ENCODE results near the gene COL23A1. TPM values are rescaled to one million over a fixed set of nuclear protein-coding genes. Genes with fewer than 3 reads are reported as not detected.
"Not testable (repeated sequence)": the region's sequence is repeated elsewhere in the genome, so short reads cannot be mapped to it uniquely, and the experiment has no call there.

The COL23A1 gene
- polyA plus RNA-seq, 1 donor = 6.2 TPM

GRCh38 chr5:178208540-178209227 lies 381.5 kb downstream of the COL23A1 start:
- DNase-seq = no peak

GRCh38 chr5:178207917-178208280 lies 382.3 kb downstream of the COL23A1 start:
- no peak for DNase-seq

DNA sequence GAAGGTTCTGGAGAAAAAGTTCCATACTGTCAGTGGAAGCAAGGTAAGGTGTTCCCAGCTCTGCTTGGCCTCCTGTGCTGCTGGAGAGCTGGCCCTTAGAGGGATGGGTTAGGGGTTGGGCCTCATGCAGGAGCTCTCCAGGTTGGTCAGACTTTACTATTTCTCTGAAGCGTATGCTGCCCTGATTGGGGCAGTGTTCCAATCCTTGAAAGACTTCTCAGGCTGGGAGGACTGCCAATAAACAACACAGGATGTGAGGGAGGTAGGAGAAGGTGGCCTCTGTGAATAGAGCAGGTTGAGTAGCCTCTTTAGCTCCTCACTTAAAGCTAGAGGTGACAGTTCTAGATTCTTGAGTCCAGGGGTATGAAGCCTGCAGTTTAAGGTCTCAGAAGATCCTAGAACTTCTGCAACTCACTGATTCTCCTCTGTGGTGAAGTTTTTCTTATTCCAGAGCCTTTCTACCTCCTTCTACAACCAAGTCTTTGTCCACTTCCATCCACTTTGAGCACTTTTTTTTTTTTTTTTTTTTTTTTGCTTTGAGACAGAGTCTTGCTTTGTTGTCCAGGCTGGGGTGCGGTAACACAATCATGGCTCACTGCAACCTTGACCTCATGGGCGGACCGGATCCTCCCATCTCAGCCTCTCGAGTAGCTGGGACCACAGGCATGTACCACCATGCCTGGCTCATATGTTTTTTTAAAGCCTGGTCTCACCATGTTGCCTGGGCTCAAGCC lies 382.8 kb downstream of the COL23A1 start:
- DNase-seq = no peak

DNA sequence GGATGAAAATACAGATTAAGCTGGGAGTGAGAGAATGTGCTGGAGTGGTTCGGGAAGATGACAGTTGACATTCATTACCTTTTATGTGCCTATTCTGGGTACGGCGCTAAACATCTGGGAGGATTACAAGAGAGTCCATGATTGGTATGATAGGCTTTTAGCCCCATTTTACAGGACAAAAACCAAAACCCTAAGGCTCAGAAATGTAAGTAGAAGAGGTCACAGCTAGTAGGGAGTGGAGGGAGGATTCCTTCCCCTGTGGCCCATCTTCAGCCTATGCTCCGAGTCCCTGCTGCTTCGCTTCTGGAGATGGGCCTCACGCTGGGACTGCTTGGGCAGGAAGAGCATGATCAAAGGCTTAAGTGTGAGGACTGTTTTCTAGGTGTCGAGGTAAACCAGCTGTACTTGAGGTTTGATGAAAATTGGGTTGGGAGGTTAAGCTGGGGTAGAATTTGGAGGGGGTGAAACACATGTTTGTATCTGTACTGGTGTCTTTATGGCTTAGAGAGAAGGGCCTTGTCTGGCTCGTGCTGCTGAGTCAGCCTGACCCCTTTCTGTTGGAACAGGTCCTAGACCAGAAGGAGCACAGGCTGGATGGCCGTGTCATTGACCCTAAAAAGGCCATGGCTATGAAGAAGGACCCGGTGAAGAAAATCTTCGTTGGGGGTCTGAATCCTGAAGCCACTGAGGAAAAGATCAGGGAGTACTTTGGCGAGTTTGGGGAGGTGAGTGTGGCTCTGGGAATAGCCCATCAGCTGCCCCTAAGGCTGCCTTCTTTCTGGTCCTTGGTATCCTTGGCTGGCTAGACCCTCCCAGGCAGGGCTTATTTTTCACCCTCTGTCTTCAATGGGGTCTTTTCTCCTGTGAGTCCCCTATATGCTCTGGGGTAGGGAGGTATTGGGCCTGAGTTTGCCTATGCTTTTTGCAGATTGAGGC lies 383.8 kb downstream of the COL23A1 start:
- no peak for DNase-seq

DNA sequence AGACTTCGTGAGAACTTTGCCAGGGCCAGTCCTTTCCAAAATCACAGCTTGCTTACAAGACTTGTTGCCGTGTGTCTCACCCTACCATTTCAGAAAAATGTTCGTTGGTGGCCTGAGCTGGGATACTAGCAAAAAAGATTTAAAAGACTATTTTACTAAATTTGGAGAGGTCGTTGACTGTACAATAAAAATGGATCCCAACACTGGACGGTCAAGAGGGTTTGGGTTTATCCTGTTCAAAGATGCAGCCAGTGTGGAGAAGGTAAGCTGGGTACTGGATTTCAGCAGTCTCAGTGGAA lies 384.5 kb downstream of the COL23A1 start:
- no peak for DNase-seq

DNA sequence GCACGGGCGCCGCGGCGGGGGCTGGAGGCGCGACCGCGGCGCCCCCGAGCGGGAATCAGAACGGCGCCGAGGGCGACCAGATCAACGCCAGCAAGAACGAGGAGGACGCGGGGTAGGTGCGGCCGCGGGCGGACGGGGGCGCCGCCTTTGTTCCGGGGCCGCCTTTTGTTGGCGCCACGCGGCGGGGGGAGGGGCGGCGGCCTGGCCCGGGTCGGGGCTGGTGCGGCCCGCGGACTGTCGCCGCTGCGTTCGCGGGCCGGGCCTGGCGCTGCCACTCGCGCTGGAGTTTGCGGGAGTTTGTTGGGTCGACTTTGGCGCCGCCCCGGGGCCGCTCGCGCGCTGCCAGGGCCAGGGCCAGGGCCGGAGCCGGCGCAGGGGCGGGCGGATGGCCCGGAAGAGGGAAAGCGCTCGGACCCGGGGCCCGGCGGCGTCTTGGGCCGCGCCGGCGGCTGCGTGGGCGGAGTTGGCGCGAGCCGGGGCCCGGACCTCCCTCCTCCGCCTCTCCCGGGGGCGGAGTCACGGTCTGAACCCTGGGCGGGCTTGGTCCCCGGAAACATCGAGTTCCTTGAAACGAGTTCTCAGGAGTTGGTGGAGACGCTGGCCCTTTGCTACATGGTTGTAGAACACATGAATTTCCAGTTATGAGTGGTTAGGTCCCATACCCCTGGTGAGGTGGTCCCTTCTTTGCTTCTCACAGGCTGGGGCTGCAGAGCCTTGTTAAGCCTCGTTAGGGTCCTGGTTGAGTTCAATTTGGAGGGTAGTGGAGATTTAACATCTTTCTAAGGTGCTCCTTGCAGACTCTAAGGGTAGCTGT lies 385.1 kb downstream of the COL23A1 start:
- DNase-seq = peak; percentile 63

GRCh38 chr5:178204182-178204934 lies 385.8 kb downstream of the COL23A1 start, which contains the start of gene HNRNPAB:
TSS of gene HNRNPAB (plus strand) at chr5:178204533. CDS start at chr5:178204838, 305 bp downstream.
- peak; percentile 95 for DNase-seq

GRCh38 chr5:178203670-178204181 lies 386.5 kb downstream of the COL23A1 start:
- peak; percentile 29 for DNase-seq

- no peak for DNase-seq
These were observed 387.7 kb downstream of the COL23A1 start for GRCh38 chr5:178202541-178202940.

DNA sequence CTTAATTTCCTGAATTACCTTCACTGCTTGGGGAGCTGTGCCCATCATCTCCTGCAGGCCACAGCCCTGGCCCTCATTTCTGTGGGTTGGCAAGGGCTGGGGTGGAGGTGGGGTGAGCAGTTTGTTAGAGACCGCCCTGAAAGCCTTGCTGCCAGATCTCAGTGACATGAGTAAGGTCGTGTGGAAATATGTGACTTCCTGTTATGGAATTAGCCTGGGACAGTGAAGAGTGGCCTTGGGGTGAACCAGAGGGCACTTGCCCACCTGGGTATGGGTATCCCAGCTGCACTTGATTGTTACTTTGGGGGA lies 388.3 kb downstream of the COL23A1 start:
- DNase-seq = no peak

DNA sequence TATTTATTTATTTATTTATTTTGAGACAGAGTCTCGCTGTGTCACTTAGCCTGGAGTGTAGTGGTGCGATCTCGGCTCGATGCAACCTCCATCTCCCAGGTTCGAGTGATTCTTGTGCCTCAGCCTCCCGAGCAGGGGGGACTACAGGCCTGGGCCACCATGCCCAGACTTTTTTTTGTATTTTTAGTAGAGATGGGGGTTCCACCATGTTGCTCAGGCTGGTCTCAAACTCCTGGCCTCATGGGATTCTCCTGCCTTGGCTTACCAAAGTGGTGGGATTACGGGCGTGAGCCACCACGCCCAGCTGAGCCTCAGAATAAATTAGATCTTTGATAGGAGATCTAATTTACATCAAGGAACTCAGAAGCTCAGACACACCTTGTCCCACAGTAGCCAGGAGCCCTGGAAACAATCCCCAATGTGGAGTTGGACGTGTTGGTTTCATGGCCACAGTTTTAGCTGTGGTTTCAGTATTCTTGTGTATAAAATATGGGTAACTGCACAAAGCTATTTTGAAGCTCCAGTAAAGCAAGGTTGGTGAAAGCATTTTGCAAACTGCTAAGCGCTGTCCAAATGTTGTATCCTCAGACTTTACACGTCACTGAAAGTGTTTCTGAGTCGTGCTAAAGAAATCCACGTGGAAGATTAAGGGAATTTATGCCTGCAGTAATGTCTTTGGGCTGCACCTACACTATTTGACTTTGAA lies 388.8 kb downstream of the COL23A1 start:
- no peak for DNase-seq

DNA sequence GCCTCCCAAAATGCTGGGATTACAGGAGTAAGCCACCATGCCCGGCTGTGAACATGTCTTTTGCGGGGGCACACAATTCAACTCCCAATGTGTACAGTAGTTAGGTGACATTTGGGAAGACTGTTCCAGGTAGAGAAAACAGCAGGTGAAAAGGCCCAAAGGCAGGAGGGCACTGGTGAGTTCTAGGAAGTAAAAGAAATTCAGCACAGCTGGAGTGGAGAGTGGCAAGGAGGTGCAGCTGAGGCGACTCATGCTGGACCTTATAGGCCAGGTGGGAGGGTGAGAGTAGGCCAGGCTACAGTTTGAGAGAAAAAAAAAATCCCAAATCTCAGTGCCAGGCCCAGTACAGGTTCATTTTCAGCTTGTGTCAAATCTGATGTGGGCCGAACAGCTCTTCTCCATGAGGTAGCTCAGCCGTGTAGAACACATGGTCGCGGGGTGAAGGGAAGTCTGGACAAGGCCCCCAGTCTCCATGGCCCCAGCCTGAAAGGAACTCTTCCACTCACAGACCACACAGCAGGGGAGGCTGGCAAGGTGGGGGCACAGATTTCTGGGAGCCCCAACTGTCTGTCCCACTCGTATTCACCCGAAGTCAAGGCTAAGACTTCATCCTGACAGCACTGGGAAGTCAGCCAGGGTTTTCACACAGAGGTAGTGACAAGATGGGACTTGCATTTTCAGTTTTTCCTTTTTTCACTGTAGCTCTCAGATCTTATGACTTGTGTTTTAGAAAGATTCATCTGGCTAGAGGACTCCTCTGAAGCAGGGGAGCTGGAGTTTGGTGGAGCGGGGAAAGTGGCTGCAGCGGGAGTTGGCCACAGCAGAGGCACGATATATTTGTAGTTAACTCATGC lies 390.4 kb downstream of the COL23A1 start:
- no peak for DNase-seq

DNA sequence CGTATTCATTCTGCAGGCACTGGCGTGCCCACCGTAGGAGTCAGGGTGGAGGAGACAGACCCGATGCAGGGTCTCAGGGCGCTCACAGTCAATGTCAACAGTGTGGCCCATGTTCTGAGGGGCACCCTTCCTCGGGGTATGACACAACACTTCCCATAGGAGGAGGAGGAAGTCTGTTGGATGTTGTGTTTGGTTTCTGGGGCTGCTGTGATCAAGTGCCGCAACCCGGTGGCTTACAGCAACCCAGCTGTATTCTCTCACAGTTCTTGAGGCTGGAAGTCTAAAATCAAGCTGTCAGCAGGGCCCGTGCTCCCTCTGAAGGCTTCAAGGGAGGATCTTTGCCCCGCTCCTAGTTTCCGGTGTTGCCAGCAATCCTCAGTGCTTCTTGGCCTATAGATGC lies 391.5 kb downstream of the COL23A1 start:
- no peak for DNase-seq

- DNase-seq = not testable (repeated sequence)
These were observed 392.0 kb downstream of the COL23A1 start for GRCh38 chr5:178198151-178198550.

DNA sequence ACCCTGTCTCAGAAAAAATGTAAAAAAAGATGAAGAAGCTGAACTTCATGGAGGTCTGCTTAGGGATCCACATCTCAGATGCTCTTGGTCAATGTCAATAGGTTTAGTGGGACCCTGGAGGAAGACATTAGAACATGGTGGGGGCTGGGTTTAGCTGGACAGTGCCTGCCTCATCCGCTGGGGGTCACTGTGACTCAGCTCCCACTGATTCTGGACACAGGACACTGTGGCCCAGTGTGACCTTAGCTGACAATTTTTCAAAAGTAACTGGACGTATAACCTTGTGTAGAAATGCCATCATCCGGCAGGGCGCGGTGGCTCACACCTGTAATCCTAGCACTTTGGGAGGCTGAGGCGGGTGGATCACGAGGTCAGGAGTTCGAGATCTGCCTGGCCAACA lies 393.2 kb downstream of the COL23A1 start:
- DNase-seq = no peak

- DNase-seq = no peak
These were observed 393.8 kb downstream of the COL23A1 start for GRCh38 chr5:178196281-178196812.

GRCh38 chr5:178194026-178194425 lies 396.2 kb downstream of the COL23A1 start:
- no peak for DNase-seq

DNA sequence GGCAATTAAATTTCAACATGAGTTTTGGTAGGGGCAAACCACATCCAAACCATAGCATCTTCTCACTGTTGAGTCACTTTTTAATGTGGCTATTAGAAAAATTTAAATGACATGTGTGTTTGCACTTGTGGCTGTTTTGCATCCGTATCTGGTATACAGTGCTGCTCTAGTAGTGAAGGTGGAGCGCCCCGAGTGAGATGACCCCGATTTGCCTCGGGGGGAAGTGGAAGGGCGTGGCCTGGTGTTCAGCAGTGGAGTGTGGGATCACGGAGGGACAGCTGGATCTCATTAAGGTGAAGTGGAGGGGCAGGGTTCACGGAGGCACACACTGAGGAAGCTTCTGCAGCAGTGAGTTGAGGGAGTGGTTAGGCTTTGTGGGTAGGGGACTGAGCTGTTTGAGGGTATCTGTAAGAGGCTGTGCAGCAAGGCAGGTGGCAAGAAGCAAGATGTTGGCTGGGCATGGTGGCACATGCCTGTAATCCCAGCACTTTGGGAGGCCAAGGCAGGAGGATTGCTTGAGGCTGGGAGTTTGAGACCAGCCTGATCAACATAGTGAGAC lies 396.9 kb downstream of the COL23A1 start:
- no peak for DNase-seq

DNA sequence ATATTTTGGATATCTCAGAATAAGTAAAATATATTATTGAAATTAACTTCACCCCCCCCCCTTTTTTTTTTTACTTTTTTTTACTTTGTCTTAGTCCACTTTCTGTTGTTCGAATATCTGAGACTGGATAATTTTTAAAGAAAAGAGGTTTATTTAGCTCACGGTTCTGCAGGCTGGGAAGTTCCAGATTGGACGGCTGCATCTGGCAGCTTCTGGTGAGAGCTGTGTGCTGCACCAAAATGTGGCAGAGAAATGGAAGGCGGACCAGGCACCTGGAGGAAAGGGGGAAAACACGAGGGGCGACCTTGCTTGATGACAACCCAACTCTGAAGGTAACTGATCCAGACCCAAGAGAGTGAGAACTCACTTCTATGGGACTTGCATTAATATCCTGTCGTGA lies 397.4 kb downstream of the COL23A1 start:
- DNase-seq = no peak
